ENCODE data around the gene CFAP46.

Gene CFAP46

DNA sequence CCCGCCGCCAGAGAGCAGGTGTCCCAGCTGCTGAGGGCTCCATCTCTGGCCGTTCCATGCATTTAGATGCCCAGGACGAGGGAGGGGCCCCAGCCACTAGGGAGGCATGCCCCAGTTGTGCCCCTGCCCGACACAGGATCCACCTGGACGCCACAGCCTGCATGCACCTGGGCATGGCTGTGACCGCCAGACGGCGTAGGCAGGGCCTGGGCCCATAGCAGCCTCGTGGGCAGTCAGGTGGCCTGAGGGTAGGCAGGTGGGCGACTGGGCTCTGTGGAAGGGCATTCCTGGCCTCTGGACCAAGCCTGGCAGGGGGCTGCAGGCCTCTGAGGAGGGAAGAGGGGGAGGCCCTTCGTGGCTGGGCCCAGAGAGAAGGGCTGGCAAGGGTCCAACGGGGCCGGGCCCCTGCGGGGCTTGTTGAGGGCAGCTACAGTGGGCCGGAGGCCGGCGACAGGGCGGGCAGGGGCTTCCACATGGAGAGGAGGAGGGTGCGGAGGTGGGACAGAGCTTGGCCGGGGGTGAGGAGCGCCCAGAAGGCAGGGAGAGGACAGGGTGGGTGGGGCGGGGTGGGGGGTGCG lies 80.4 kb downstream of the CFAP46 start:
- DNase-seq (ENCODE audit: low read depth in 2 of 2): no peak

GRCh38 chr10:132861116-132861691 lies 81.2 kb downstream of the CFAP46 start:
- no peak for DNase-seq (ENCODE audit: low read depth in 2 of 2)

- DNase-seq (ENCODE audit: low read depth in 2 of 2): no peak
Measured at GRCh38 chr10:132860532-132860931, 81.8 kb downstream of the CFAP46 start.

DNA sequence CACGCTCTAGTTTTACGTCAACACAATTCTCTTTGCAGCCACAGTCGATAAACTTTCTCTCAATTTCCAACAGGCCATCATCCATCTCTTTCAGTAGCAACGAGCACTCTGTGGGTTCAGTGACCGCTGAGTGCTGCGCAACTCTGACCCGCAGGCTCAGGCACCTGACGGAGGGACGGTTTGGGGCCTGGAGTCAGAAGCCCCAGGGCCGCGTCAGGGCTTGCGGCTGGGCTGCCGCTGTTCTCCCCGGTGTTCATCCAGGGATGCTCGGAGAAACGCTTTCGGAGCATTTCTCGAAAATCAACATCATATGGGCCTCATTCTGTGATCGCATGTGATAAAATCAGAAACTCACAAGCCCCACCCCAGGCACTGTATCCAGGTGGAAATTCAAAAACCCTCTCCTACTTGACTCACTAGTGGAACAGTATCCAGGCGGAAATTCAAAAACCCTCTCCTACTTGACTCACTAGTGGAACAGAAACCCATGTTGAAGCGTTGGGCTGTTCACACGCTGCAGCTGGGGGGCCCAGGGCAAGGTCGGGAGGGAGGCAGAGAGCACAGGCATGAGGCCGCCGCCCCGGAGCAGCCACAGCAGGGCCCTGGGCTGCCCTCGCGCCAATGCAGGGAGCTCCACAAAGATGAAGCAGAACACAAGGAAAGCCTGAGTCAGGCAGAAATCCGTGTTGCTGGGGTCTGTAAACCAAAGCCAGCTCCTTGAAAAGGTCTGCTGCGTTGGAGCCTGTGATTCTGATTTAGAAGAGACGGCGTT lies 83.1 kb downstream of the CFAP46 start:
- DNase-seq (ENCODE audit: low read depth in 2 of 2): no peak

GRCh38 chr10:132858121-132859081 lies 84.0 kb downstream of the CFAP46 start:
- no peak for DNase-seq (ENCODE audit: low read depth in 2 of 2)

DNA sequence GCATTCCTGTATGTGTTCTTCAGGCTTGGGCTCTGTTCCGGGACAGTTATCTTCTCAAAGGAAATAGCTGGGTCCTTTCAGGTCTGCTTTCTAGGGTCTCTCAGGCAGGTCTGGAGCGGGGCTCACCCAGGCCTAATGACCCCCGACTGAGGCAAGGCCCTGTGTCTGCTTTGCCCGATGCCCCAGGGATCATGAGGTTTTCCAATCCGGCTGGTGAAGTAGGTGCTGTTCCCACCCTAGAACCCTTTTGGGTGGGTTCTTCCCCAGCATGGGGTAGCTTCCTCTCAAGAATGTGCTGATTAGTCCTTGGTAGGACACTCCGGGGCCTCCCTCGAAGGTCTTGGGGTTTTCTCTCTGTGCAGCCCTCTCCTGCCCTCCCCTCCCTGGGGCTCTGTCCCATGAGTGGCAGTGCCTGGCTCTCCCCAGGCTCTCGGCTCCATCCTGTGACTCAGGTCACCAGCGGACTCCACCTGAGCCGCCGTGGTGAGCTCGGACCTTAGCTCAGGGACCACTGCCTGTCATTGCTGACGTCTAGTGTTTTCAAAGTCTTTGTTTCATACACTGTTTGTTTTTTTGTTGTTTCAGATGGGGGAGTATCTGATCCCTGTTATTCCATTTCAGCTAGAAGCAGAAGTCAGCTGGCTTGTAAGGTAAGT lies 85.4 kb downstream of the CFAP46 start:
- DNase-seq (ENCODE audit: low read depth in 2 of 2): no peak

GRCh38 chr10:132855889-132856288 lies 86.5 kb downstream of the CFAP46 start:
- no peak for DNase-seq (ENCODE audit: low read depth in 2 of 2)

DNA sequence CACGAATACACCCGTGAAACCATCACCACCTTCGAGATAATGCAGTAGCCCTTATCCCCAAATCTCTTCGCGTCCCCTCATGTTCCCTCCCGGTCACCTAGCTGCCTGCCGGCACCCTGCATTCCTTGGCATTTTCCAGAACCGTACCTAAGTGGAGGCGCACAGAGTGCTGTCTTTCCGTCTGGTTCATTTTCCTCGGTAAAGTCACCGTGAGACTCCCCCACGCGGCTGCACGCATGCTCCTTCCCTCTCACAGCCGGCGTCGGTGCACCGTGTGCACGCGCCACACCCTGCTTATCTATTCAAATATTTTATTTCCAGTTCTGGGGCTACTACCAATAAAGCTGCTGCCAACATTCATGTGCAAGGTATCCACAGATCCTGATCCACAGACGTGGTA lies 90.9 kb downstream of the CFAP46 start:
- no peak for DNase-seq (ENCODE audit: low read depth in 2 of 2)

DNA sequence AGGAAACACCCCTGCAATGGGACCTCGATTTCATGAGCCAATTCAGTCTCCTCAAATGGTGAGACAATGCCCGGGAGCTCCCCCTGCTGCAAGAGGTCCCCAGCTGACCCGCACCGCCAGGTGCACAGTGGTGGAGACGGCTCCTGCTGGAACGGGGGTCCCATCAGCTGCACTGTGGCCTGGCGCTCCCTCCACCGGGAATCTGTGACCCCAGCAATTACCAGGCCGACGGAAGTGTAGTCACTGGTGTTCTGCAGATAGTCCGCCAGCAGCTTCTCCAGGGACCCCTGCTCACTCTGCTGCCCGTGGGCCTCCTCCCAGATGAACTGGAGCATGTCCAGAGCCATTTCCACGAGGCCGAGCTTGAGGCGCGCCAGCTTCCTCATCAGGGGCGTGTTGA lies 91.5 kb downstream of the CFAP46 start:
- DNase-seq (ENCODE audit: low read depth in 2 of 2): no peak

GRCh38 chr10:132850246-132850645 lies 92.1 kb downstream of the CFAP46 start:
- no peak for DNase-seq (ENCODE audit: low read depth in 2 of 2)

DNA sequence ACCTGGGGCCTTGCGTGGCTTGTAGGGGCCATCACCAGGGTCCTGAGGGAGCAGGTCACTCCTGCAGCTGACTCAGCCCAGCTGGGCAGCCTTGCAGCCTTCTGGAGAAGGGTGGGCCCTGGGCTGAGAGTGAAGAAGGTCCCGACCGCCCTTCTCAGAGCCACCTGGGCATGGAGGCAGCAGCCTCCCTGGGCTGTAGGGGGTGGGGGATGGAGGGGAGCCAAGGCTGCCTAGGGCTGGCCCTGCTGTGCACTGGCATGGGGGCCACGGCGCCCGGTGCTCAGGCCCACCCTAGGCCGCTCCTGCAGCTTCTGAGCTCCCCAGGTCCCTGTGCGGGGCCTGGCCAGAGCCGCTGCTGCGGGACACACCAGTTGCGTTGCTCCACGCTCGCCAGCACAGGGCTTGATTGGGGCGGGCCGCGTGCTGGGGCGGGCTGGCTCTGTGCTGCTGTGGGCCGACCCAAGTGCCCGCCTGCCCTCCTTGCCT lies 92.8 kb downstream of the CFAP46 start:
- no peak for DNase-seq (ENCODE audit: low read depth in 2 of 2)

- no peak for DNase-seq (ENCODE audit: low read depth in 2 of 2)
Measured at GRCh38 chr10:132848951-132849545, 93.3 kb downstream of the CFAP46 start.

- DNase-seq (ENCODE audit: low read depth in 2 of 2): no peak
Measured at GRCh38 chr10:132848291-132848701, 94.1 kb downstream of the CFAP46 start.

DNA sequence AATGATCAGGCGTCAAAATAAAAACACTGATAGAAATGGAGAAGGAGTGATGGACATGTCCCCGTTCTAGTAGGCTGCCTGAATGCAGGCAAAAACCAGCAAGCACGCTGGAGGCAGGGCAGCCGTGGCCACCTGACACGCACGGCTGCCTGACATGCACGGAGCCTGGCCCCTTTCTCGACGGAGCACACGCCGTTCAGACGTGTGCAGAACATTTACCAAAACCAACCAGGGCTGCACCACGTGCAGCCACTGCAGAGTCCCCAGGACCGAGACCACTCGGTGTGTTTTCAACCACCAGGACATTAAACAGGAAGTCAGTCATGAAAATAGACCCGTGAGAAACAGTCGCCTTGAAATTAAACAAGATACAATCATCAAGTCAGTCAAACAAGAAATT lies 94.5 kb downstream of the CFAP46 start:
- DNase-seq (ENCODE audit: low read depth in 2 of 2): no peak

DNA sequence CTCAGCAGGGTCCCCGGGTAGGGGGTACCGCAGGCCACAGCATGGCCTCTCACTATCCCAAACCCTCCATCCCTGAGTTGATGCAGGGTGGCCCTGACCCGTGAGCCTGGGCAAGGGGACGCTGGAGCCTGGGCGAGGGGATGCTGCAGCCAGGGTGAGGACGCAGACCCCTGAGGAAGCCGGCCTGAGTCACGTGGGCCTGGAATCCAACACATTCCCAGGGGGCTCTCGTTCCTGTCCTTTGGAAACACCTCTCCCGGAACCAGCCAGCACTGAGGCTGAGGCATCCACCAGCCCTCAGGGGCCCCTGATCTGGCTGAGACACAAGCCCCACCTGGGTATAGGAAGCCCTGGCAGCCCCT lies 95.0 kb downstream of the CFAP46 start:
- no peak for DNase-seq (ENCODE audit: low read depth in 2 of 2)

DNA sequence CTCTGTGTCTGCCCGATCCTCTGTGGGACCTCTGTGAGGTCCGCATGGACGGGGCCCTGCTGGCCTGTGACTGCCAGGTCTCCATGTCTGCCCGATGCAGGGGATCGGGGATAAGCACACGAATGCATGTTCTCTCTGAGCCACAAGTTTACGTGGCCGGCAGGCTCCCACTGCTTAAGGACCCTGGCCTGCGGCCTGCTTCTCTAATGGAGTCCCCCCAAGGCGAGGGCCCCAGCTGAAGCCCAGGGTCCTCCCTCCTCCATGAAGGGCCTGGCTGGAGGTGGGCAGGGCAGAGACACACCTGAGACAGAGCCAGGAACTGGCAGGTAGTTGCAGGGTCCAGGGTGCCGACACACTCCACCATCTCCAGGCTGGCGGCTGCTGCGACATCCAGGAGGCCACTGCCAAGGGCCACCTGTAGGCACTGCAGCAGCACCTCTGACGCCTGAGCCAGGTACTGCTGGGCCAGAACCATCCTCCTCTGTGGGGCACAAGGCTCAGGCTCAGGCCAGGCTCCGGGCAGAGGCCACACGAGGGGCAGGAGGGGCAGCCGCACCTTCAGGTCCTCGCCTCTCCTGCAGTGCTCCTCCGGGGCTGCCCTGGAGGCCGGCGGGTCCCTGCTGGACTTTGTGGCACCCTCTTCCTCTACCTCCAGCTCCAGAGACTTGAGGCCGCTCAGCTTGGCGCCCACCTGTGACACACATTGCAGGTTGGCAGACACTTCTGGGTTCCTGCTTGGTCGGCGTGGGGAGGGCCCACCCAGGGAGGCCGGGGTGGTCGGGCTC lies 95.5 kb downstream of the CFAP46 start:
- DNase-seq (ENCODE audit: low read depth in 2 of 2): no peak

DNA sequence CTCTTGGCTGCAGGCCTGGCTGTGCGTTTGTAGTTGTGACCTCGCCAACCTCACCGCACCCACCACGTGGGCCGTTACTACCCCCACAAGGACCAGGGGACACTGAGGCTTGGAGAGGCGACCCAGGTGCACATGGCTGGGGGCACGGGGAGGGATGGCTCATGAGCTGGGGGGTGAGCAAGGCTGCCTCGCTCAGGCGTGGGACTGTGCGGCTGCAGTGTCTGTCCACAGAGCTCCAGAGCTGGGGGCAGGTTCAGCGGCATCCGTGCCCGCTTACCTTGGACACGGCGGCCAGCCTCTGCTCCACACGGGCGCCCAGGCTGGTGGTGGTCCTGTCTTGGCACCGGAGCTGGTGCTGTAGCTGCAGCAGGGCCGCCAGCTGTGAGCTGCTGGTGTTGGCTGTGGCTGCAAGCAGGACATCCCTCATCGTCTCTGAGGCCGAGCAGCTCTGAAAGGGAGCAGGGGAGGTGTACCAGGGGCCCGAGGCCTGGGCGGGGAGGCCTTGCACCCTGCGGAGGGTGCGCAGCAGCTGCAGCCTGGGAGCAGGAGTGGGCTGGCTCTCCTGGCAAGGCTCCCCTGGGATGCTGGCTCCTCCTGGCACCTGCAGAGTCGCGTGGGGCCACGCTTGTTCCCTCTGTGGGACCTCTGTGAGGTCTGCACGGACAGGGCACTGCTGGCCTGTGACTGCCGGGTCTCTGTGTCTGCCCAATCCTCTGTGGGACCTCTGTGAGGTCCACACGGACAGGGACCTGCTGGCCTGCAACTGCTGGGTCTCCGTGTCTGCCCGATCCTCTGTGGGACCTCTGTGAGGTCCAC lies 96.4 kb downstream of the CFAP46 start:
- DNase-seq (ENCODE audit: low read depth in 2 of 2): no peak

DNA sequence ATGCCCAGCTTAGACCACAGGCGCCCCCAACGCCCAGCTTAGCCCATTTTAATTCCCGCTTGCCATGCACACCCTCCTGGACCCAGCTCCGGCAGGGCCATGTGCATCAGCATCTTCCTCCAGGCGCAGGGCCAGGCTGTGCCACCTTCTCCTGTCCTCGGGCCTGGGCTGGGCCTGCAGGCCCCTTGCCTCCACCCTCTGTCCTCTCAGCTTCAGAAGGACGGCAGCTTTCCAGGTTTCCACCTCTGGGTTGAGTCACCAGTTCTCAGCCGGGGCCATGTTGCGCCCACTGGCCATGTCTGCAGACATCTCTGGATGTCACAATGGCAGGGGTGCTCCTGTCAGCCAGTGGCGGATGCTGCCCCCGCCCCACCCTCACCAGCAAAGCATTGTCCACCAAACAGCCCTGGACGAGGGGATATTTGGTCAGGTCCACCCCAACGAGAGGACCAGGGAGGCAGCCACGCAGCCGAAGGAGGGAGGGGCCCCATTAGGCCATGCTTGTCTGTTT lies 97.3 kb downstream of the CFAP46 start:
- DNase-seq (ENCODE audit: low read depth in 2 of 2): no peak

Data from stimulated activated CD4-positive, alpha-beta T cell treated with anti-CD3 and anti-CD28 coated beads, Interleukin-4, amount 100 ng/mL, for 48 hours (primary cell).